22Rv1 (cell line): Measurements from ENCODE around the gene UBR2.

Source experiments
- ZFX ChIP-seq: fragments of 450-650 bp; IDR thresholded peaks from 2 replicates; pipeline ENCODE4 v1.6.1; 2017; ENCODE audit warnings: antibody characterized with exemption, borderline replicate concordance
- TF ChIP-seq, protein P1 (sequence below): fragments of 450-650 bp; IDR thresholded peaks from 2 replicates; pipeline ENCODE4 v1.5.1; 2017; ENCODE audit warnings: mild to moderate bottlenecking

DNA sequence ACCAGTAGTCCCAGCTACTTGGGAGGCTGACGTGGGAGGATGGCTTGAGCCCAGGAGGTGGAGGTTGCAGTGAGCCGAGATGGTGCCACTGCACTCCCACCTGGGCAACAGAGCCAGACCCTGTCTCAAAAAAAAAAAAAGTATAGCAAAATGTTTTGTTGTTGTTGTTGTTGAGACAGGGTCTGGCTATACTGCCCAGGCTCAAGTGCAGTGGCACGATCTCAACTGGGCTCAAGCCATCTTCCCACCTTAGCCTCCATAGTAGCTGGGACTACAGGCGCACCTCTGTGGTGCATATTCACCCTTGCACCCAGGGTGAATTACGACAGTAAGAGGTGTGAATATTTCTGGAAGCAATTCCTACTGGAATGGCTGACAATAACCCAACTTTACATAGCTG is 11.4 kb upstream of the UBR2 start:
- TF ChIP-seq, protein P1, sequence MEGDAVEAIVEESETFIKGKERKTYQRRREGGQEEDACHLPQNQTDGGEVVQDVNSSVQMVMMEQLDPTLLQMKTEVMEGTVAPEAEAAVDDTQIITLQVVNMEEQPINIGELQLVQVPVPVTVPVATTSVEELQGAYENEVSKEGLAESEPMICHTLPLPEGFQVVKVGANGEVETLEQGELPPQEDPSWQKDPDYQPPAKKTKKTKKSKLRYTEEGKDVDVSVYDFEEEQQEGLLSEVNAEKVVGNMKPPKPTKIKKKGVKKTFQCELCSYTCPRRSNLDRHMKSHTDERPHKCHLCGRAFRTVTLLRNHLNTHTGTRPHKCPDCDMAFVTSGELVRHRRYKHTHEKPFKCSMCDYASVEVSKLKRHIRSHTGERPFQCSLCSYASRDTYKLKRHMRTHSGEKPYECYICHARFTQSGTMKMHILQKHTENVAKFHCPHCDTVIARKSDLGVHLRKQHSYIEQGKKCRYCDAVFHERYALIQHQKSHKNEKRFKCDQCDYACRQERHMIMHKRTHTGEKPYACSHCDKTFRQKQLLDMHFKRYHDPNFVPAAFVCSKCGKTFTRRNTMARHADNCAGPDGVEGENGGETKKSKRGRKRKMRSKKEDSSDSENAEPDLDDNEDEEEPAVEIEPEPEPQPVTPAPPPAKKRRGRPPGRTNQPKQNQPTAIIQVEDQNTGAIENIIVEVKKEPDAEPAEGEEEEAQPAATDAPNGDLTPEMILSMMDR, result no peak
- TF ChIP-seq ZFX, result no peak
